Common myeloid progenitor, CD34-positive (primary cell): Measurements from ENCODE around the gene ALG2.

ENCODE experiments used
- CTCF ChIA-PET: fragments of 350-600 bp; sonication (Branson Sonifier 250); formaldehyde crosslinking; loops from one replicate; lab custom pipeline; 2021; ENCODE audit warnings: antibody characterized with exemption; lab: Charles Lee
- POLR2A ChIA-PET: fragments of 350-600 bp; sonication (Branson Sonifier 250); formaldehyde crosslinking; loops from one replicate; lab custom pipeline; 2021; ENCODE audit warnings: antibody characterized with exemption; lab: Charles Lee
- DNase-seq, 3 donors: peaks; one replicate each; pipeline versions ENCODE4 v3.0.0 to v3.0.0-alpha.2; 2013
- H3K27ac ChIP-seq, 2 experiments: 1 replicate in 1 of 2; 2 replicates in 1 of 2; pipeline ENCODE4 v1.7.0; 2013; ENCODE audit warnings: inconsistent platforms in 2 of 2, low read length in 2 of 2, mild to moderate bottlenecking in 2 of 2, low read depth in 1 of 2, moderate library complexity in 1 of 2; ENCODE audit not compliant: severe bottlenecking in 2 of 2, insufficient read depth in 1 of 2, poor library complexity in 1 of 2
- H3K27me3 ChIP-seq, 5 experiments: replicated peaks in 2 of 5; 1 replicate in 3 of 5; 2 replicates in 2 of 5; pipeline versions ENCODE4 v1.6.1 to v1.7.0; 2013; ENCODE audit warnings: low read length in 4 of 5, mild to moderate bottlenecking in 2 of 5, moderate library complexity in 2 of 5, inconsistent platforms in 1 of 5; ENCODE audit not compliant: insufficient read depth in 5 of 5, control insufficient read depth in 4 of 5
- H3K36me3 ChIP-seq, 4 experiments: 1 replicate in 2 of 4; 2 replicates in 2 of 4; pipeline versions ENCODE4 v1.6.1 to v1.7.0; 2013; ENCODE audit warnings: low read length in 3 of 4, control low read depth in 1 of 4, mild to moderate bottlenecking in 1 of 4; ENCODE audit not compliant: control insufficient read depth in 4 of 4, insufficient read depth in 4 of 4
- H3K4me1 ChIP-seq, 4 experiments: 1 replicate in 3 of 4; 2 replicates in 1 of 4; pipeline versions ENCODE4 v1.6.1 to v1.7.1; 2013; ENCODE audit warnings: low read length in 3 of 4, mild to moderate bottlenecking in 3 of 4, control low read depth in 1 of 4, inconsistent platforms in 1 of 4, moderate library complexity in 1 of 4; ENCODE audit not compliant: control insufficient read depth in 4 of 4, insufficient read depth in 4 of 4; ENCODE audit errors: control extremely low read depth in 1 of 4
- H3K4me3 ChIP-seq, 7 experiments: 1 replicate in 4 of 7; 2 replicates in 3 of 7; pipeline versions ENCODE4 v1.5.1 to v1.7.0; 2013; ENCODE audit warnings: mild to moderate bottlenecking in 7 of 7, low read length in 6 of 7, moderate library complexity in 6 of 7, inconsistent platforms in 2 of 7, low read depth in 2 of 7, control low read depth in 1 of 7; ENCODE audit not compliant: insufficient read depth in 4 of 7, control insufficient read depth in 1 of 7; ENCODE audit errors: extremely low read depth in 1 of 7
- H3K9me3 ChIP-seq, 5 experiments: 1 replicate in 4 of 5; 2 replicates in 1 of 5; pipeline versions ENCODE4 v1.6.1 to v1.7.1; 2013; ENCODE audit warnings: low read length in 4 of 5, mild to moderate bottlenecking in 2 of 5, inconsistent platforms in 1 of 5, low read depth in 1 of 5, moderate library complexity in 1 of 5; ENCODE audit not compliant: control insufficient read depth in 4 of 5, insufficient read depth in 2 of 5; ENCODE audit errors: control extremely low read depth in 1 of 5
- WGBS: methylation state at CpG from one replicate; pipeline ENCODE4 v1.1.5; 2013; ENCODE audit not compliant: insufficient coverage; 5-methylcytosine and 5-hydroxymethylcytosine counted together

ALG2 gene

DNA sequence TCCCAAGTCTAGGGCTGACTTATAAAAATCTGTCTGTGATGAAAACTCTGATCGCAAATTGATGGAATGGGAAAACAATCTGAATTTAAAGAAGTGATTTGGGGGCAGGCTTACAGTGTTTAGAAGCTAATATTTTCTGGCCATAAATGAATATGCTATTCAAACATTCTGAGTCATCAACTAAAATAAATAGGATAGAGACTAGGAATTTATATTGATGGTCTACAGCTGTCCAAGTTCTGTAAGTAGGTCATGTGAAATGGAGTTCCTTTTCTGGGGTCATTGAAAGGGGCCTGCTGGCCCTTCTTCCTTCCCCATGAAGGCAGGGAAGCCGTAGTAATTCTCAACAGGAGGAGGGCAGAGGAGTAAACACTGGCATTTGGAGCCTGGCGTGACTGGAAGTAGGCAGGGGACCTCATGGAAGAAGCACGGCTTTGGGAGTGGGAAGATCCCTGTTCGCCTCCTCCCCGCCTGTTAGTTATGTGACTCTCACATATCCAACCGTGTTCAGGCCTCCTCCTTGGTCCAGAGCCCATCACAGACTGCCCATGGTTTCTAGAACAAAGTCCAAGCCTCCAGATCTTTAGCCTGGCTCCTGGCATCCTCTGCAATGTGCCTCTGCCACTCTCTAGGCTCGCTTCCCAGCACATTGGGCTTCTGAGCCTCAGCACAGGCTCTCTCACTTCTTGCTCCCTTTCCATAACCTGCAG lies 31.7 kb downstream of the ALG2 start:
- no peak overlapping the region for H3K27ac ChIP-seq
- H3K36me3 ChIP-seq = no peaks in the 10 kb centered on the region
- POLR2A ChIA-PET = interaction anchor here (0.6 kb wide), 1 partner anchor 97 kb away, joined by 4 read pairs; no protein-coding TSS in a partner anchor
- H3K4me3 ChIP-seq = no peak overlapping the region
- CTCF ChIA-PET = interaction anchor here (0.8 to 1.5 kb wide), 5 partner anchors 8 to 29 kb away, joined by 3 to 6 read pairs (median 3); no protein-coding TSS in a partner anchor
- peaks cover 0 to 10% (median 6%) of the 10 kb centered on the region in 4 experiments for H3K4me1 ChIP-seq
- no peaks in the 10 kb centered on the region for H3K9me3 ChIP-seq
- DNase-seq = no peak
- no peaks in the 10 kb centered on the region for H3K27me3 ChIP-seq
- WGBS = 98% methylated on average over 7 of the region's 8 CpGs

DNA sequence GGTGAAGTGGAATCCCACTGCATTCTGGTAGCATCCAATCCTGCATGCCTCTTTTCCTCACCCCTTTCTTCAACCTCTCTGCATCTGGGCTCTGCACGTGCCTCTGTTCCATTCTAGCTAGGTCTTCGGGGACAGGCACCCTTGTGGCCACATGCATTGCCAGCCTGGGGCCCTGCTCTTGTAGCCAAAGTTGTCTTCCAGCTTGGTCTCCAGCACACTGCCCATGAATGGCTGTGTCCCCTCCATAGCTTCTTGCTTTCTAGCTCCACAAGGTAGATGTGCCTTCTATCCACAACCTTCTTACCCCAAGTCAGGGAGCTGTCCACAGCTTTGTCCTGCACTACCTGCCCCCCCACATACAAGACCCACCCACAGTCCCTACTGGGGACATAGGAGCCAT lies 32.6 kb downstream of the ALG2 start:
- ChIA-PET POLR2A (interaction anchor here (0.6 to 0.7 kb wide), 2 partner anchors 98 to 1162 kb away, joined by 3 to 4 read pairs; no protein-coding TSS in a partner anchor), CTCF (interaction anchor here (1.0 to 1.4 kb wide), 4 partner anchors 13 to 388 kb away, joined by 3 read pairs; no protein-coding TSS in a partner anchor)
- H3K36me3 ChIP-seq = no peaks in the 10 kb centered on the region
- DNase-seq = no peak
- H3K27me3 ChIP-seq = no peaks in the 10 kb centered on the region
- H3K4me3 ChIP-seq = no peak overlapping the region
- H3K9me3 ChIP-seq = no peaks in the 10 kb centered on the region
- H3K4me1 ChIP-seq = peaks cover 0 to 18% (median 10%) of the 10 kb centered on the region in 4 experiments
- WGBS = 100% methylated on average over 2 of the region's 2 CpGs
- no peak overlapping the region for H3K27ac ChIP-seq

DNA sequence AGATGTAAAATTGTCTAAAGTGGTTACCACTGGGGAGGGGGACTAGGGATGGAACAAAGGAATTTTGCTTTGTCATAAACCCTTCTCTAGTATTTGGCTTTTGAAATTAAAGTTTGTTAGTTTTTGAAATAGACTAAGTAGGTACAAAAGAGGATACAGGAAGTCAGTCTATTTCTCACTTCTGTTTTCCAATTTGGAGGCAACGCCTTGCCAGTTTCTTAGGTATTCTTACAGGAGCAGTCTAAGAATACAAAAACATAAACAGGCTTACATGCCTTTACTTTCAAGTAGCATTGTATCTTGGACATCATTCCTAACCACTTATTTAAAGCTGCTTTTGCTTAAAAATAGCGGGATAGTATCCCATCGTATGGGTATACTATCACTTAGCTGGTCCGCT lies 34.4 kb downstream of the ALG2 start:
- Histone ChIP-seq H3K9me3 (no peaks in the 10 kb centered on the region), H3K4me3 (no peak overlapping the region), H3K27ac (no peak overlapping the region), H3K4me1 (peaks cover 0 to 23% (median 16%) of the 10 kb centered on the region in 4 experiments), H3K36me3 (no peaks in the 10 kb centered on the region), H3K27me3 (no peaks in the 10 kb centered on the region)
- CTCF ChIA-PET = interaction anchor here (0.8 to 13.3 kb wide), 4 partner anchors 10 to 815 kb away, joined by 4 to 148 read pairs (median 5); no protein-coding TSS in a partner anchor
- no CpG with 5 or more reads among the region's 4 CpGs for WGBS
- DNase-seq = no peak
- POLR2A ChIA-PET = no interaction called here

DNA sequence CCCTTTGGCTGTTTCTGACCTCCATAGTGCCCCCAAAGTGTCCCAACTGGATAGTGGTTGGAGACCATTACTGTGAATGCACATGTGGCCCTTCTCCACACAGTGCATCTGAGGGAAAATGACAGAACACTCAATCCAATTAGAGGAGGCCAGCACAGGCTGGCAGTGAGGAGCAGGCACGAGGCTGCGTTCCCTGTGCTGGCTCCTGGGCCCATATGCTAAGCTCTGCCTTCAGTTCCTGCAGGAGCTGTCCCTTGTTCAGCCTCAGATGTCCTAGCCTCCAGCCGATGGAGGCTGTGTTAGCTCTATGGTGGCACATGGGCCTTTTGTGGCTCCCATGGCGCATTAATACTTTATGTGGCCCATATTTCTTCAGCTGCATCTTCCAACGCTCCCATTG lies 35.8 kb downstream of the ALG2 start:
- Histone ChIP-seq H3K9me3 (no peaks in the 10 kb centered on the region), H3K4me1 (peaks cover 7 to 37% (median 28%) of the 10 kb centered on the region in 4 experiments), H3K36me3 (no peaks in the 10 kb centered on the region), H3K27me3 (no peaks in the 10 kb centered on the region), H3K4me3 (no peak overlapping the region), H3K27ac (no peak overlapping the region)
- no peak for DNase-seq
- CTCF ChIA-PET = interaction anchor here (0.8 to 13.3 kb wide), 18 partner anchors 8 to 1410 kb away, joined by 3 to 148 read pairs (median 4); partner anchors contain the start of genes ALG2 and SEC61B
- 94% methylated on average over 5 of the region's 5 CpGs for WGBS
- POLR2A ChIA-PET = interaction anchor here (0.7 to 2.0 kb wide), 2 partner anchors 36 to 998 kb away, joined by 3 to 5 read pairs; partner anchors contain the start of genes ALG2 and SEC61B

DNA sequence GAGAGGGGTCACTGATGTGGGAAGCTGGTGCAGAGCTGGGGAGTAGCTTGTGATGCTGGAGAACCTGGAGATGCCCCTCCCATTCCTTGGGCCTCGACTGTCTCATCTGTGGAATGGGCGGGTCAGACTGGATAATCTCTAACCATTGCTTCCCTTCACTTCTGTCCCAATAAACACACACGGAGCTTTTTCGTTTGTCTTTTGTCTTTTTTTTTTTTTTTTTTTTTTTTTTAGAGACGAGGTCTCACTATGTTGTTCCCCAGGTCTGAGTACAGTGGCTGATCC lies 36.5 kb downstream of the ALG2 start:
- Histone ChIP-seq H3K27ac (no peak overlapping the region), H3K36me3 (no peaks in the 10 kb centered on the region), H3K9me3 (no peaks in the 10 kb centered on the region), H3K4me3 (peak overlapping the region in 3 of 7 experiments; percentile 54 to 65 (median 57)), H3K4me1 (peaks cover 7 to 42% (median 32%) of the 10 kb centered on the region in 4 experiments), H3K27me3 (no peaks in the 10 kb centered on the region)
- ChIA-PET CTCF (interaction anchor here (0.8 to 13.3 kb wide), 33 partner anchors 9 to 1411 kb away, joined by 3 to 148 read pairs (median 4); partner anchors contain the start of genes ALG2, NR4A3 and SEC61B), POLR2A (interaction anchor here (0.7 to 2.0 kb wide), 3 partner anchors 36 to 998 kb away, joined by 3 to 10 read pairs (median 5); partner anchors contain the start of genes ALG2, NR4A3 and SEC61B)
- no peak for DNase-seq
- 100% methylated on average over 2 of the region's 5 CpGs for WGBS

DNA sequence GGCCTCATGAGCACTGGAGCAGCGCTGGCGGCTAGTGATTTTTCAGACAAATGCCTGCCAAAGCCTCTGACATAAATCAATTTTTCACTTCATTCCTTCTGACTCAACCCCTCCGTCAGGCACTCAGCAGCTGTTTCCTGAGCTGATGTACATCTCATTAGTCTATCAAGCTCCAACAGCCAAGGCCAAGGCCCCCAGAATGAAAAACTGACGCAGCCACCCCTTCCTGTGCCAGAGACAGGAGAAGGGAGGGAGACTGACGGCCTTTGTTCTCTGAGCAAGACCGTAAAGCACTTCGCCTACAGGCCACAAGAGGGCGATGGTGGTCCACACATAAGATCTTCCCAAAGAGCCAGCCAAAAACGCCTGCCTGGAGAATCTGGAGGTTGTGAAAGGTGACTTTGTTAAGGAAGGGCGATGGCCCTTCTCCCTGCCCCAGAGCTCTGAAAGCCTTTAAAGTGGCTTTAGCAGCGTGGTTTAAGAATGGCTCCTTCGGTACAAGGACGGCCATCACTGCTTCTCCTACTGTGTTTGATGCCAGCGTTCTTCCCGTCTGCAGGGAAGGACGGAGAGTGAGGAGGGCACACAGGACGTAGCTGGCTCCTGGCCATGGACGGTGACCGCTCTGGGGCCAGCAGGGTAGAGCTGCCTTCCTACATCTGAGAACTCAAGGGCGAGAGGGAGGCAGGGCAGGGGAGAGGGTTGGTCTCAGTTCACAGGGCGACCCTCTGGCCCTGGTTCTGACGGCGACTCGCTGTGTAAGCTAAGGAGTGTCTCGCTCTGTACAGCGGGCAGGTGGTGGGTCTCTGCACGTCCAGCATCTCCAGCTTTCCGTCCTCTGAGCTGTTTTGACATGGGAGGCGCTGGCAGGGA lies 37.0 kb downstream of the ALG2 start:
- no peak overlapping the region for H3K27ac ChIP-seq
- H3K27me3 ChIP-seq = no peaks in the 10 kb centered on the region
- peaks cover 7 to 42% (median 32%) of the 10 kb centered on the region in 4 experiments for H3K4me1 ChIP-seq
- no peaks in the 10 kb centered on the region for H3K9me3 ChIP-seq
- POLR2A ChIA-PET = interaction anchor here (0.6 to 2.0 kb wide), 4 partner anchors 13 to 637 kb away, joined by 3 to 10 read pairs (median 4); partner anchors contain the start of genes ALG2, NR4A3 and SEC61B
- CTCF ChIA-PET = interaction anchor here (0.8 to 13.3 kb wide), 35 partner anchors 9 to 1411 kb away, joined by 3 to 148 read pairs (median 4); partner anchors contain the start of genes ALG2, NR4A3 and SEC61B
- 49% methylated on average over 28 of the region's 29 CpGs for WGBS
- no peaks in the 10 kb centered on the region for H3K36me3 ChIP-seq
- DNase-seq = peak; percentile 95 to 99 (median 98)
- H3K4me3 ChIP-seq = peak overlapping the region in 4 of 7 experiments; percentile 38 to 65 (median 56)
